Activated B cell treated with CpG ODN at 0.5 μM for 24 hours (primary cell): ENCODE measurements around the gene KCNC1. TPM values are rescaled to one million over a fixed set of nuclear protein-coding genes. Genes with fewer than 3 reads are reported as not detected.

Experiments
- ATAC-seq: fragments of 200-7000 bp; cut with Tn5 transposase; one replicate; pipeline ENCODE4 v1.10.0; 2021; ENCODE audit warnings: low read depth, mild to moderate bottlenecking, moderate library complexity
- CTCF ChIA-PET: fragments of 350-600 bp; sonication (Branson Sonifier 250); formaldehyde crosslinking; loops from one replicate; lab custom pipeline; 2021; ENCODE audit warnings: antibody characterized with exemption; lab: Charles Lee
- POLR2A ChIA-PET: fragments of 350-600 bp; sonication (Branson Sonifier 250); formaldehyde crosslinking; loops from one replicate; lab custom pipeline; 2021; ENCODE audit warnings: antibody characterized with exemption; lab: Charles Lee
- DNase-seq: peaks from one replicate; pipeline ENCODE4 v3.0.0; 2022
- H3K27ac Mint-ChIP-seq: one replicate; pipeline ENCODE4 v1.8.0; 2020; ENCODE audit warnings: mixed read lengths
- H3K27me3 Mint-ChIP-seq: one replicate; pipeline ENCODE4 v1.8.0; 2021; ENCODE audit warnings: mixed read lengths
- H3K36me3 Mint-ChIP-seq: one replicate; pipeline ENCODE4 v1.8.0; 2021; ENCODE audit warnings: low read depth, mixed read lengths
- H3K4me1 Mint-ChIP-seq: one replicate; pipeline ENCODE4 v1.8.0; 2021; ENCODE audit warnings: mixed read lengths
- H3K4me3 Mint-ChIP-seq: one replicate; pipeline ENCODE4 v1.8.0; 2020; ENCODE audit warnings: mild to moderate bottlenecking, mixed read lengths
- H3K9me3 Mint-ChIP-seq: one replicate; pipeline ENCODE4 v1.8.0; 2020; ENCODE audit warnings: mixed read lengths
- intact Hi-C: fragments of 100-400 bp; cut with micrococcal nuclease; formaldehyde crosslinking; loops from one replicate; pipeline ENCODE4 v1.15.1; 2024
- total RNA-seq: library from RNA; stranded (reverse); gene quantifications from 2 replicates; pipeline ENCODE4 v1.2.3, GENCODE V29; 2022
- TF ChIP-seq, protein P1 (sequence below): fragments of 200-600 bp; IDR thresholded peaks from one replicate; pipeline ENCODE4 v1.8.0; 2022; ENCODE audit warnings: antibody characterized with exemption, mild to moderate bottlenecking

KCNC1 gene
- total RNA-seq, 1 donor from 2014 or later: not detected

- CTCF ChIA-PET: interaction anchor here (1.4 kb wide), 1 partner anchor 10 kb away, joined by 4 read pairs; no protein-coding TSS in a partner anchor
- Mint-ChIP-seq H3K27me3 (peaks cover 33% of the 10 kb centered on the region), H3K36me3 (no peaks in the 10 kb centered on the region), H3K9me3 (no peaks in the 10 kb centered on the region), H3K4me1 (no peaks in the 10 kb centered on the region), H3K4me3 (no peak overlapping the region), H3K27ac (no peak overlapping the region)
- TF ChIP-seq, protein P1, sequence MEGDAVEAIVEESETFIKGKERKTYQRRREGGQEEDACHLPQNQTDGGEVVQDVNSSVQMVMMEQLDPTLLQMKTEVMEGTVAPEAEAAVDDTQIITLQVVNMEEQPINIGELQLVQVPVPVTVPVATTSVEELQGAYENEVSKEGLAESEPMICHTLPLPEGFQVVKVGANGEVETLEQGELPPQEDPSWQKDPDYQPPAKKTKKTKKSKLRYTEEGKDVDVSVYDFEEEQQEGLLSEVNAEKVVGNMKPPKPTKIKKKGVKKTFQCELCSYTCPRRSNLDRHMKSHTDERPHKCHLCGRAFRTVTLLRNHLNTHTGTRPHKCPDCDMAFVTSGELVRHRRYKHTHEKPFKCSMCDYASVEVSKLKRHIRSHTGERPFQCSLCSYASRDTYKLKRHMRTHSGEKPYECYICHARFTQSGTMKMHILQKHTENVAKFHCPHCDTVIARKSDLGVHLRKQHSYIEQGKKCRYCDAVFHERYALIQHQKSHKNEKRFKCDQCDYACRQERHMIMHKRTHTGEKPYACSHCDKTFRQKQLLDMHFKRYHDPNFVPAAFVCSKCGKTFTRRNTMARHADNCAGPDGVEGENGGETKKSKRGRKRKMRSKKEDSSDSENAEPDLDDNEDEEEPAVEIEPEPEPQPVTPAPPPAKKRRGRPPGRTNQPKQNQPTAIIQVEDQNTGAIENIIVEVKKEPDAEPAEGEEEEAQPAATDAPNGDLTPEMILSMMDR: no peak
- intact Hi-C loops: no loop called here
- POLR2A ChIA-PET: no interaction called here
- DNase-seq: no peak
- ATAC-seq: no peak
Observed at GRCh38 chr11:17720796-17721171, 13.8 kb upstream of the KCNC1 start.

- Mint-ChIP-seq H3K36me3 (no peaks in the 10 kb centered on the region), H3K4me3 (no peak overlapping the region), H3K9me3 (no peaks in the 10 kb centered on the region), H3K4me1 (no peaks in the 10 kb centered on the region), H3K27me3 (peaks cover 33% of the 10 kb centered on the region), H3K27ac (no peak overlapping the region)
- TF ChIP-seq, protein P1: no peak
- DNase-seq (no peak), ATAC-seq (no peak)
- intact Hi-C loops: no loop called here
- POLR2A ChIA-PET: no interaction called here
- CTCF ChIA-PET: interaction anchor here (1.4 kb wide), 1 partner anchor 10 kb away, joined by 4 read pairs; no protein-coding TSS in a partner anchor
Observed at GRCh38 chr11:17721242-17721999, 13.2 kb upstream of the KCNC1 start.

DNA sequence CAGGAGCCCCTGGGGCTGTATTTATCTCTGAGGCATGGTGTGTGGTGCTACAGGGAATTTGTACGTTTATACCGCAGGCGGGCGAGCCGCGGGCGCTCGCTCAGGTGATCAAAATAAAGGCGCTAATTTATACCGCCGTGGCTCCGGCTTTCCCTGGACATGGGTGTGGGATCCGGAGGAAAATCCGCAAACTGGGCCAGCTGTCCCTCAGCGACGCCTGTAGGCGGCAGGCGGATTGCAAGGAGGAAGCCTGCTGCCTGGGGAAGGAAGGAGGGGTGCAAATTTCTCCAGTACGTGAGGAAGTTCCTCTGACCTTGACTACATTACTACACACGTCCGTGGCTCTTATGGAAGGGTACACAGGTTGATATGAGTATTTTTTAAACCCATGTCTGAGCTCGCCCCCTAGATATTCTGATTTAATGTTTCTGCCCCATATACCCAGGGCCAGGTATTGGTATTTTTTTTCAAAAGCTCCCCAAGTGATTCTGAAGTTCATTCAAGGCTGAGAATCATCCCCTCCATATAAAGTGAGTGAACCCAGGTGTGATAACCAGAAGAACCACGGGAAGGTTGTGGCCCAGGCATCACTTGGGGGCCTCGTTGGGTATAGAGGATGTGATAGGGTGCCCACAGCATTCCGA lies 12.5 kb upstream of the KCNC1 start:
- Mint-ChIP-seq H3K4me3 (no peak overlapping the region), H3K4me1 (no peaks in the 10 kb centered on the region), H3K9me3 (no peaks in the 10 kb centered on the region), H3K36me3 (no peaks in the 10 kb centered on the region), H3K27me3 (peaks cover 33% of the 10 kb centered on the region), H3K27ac (no peak overlapping the region)
- intact Hi-C loops: no loop called here
- DNase-seq: no peak
- TF ChIP-seq, protein P1: no peak
- CTCF ChIA-PET: no interaction called here
- ATAC-seq: no peak
- POLR2A ChIA-PET: no interaction called here

- peaks cover 30% of the 10 kb centered on the region for H3K27me3 Mint-ChIP-seq
- no peak for DNase-seq
- TF ChIP-seq, protein P1: no peak
Observed at GRCh38 chr11:17724020-17724908, 10.3 kb upstream of the KCNC1 start.

More at GRCh38 chr11:17724020-17724908, 10.3 kb upstream of the KCNC1 start:
- Mint-ChIP-seq H3K27ac (no peak overlapping the region), H3K9me3 (no peaks in the 10 kb centered on the region), H3K4me3 (no peak overlapping the region), H3K4me1 (no peaks in the 10 kb centered on the region), H3K36me3 (no peaks in the 10 kb centered on the region)
- no peak for ATAC-seq
- intact Hi-C loops: no loop called here
- CTCF ChIA-PET: no interaction called here
- POLR2A ChIA-PET: no interaction called here
